GM21526 (cell line): ENCODE results near the gene C6orf89.
A peak's percentile ranks its signal among the peaks of the same experiment; 100 is the strongest.

ENCODE experiments used
- ATAC-seq: cut with Tn5 transposase; IDR thresholded peaks from one replicate; pipeline ENCODE4 v1.9.1; 2021; ENCODE audit warnings: moderate library complexity; ENCODE audit not compliant: unreplicated experiment, low FRiP score

Gene C6orf89, protein sequence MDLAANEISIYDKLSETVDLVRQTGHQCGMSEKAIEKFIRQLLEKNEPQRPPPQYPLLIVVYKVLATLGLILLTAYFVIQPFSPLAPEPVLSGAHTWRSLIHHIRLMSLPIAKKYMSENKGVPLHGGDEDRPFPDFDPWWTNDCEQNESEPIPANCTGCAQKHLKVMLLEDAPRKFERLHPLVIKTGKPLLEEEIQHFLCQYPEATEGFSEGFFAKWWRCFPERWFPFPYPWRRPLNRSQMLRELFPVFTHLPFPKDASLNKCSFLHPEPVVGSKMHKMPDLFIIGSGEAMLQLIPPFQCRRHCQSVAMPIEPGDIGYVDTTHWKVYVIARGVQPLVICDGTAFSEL

DNA sequence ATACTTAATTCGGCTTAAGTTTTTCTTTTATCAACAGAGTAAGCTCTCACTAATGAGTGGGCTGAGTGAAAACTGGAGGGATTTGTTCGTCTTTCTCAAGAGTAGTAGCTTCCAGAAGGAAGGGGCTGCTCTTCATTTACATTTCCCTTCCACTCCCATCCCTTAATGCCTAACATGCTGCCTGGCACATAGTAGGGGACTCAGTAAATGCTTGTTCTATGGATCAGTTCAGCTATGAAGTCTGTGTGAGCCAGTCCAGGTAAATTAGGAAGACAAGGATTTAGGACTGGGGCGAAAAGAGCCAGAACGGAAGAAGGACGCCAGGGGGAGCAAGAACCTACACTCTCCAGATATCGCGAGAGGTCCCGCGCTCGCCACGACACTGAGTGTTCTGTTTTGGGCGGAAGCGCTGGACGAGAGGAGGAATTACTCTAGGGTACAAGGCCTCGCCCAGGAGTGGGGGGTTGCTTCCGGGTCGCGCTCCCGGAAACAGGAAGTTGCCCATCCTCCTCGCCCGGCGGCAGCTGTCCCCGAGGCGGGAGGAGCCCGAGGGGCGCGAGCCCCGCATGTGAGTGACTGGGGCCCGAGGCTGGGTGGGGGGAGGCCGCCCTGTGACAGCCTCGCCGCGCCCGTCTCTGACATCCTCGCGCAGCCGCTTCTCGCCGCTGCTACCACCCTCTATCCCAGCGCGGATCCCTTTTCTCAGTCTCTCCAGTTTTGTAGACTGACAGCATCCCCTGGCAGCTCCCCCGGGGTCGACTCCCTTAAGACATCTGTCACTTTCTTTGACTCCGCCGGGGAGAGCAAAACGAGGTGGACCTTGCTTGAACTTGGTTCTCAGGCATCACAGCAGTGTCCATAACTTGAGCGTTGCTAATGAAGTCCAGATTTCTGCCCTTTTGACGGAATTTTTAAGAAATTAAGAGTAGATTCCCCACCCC is at the start of gene C6orf89:
Gene C6orf89, plus strand, starts transcription at position 492 of the 941 bp plus-strand sequence. CDS start 13,493 bp downstream, outside the sequence.
- ATAC-seq, result peak; percentile 96

DNA sequence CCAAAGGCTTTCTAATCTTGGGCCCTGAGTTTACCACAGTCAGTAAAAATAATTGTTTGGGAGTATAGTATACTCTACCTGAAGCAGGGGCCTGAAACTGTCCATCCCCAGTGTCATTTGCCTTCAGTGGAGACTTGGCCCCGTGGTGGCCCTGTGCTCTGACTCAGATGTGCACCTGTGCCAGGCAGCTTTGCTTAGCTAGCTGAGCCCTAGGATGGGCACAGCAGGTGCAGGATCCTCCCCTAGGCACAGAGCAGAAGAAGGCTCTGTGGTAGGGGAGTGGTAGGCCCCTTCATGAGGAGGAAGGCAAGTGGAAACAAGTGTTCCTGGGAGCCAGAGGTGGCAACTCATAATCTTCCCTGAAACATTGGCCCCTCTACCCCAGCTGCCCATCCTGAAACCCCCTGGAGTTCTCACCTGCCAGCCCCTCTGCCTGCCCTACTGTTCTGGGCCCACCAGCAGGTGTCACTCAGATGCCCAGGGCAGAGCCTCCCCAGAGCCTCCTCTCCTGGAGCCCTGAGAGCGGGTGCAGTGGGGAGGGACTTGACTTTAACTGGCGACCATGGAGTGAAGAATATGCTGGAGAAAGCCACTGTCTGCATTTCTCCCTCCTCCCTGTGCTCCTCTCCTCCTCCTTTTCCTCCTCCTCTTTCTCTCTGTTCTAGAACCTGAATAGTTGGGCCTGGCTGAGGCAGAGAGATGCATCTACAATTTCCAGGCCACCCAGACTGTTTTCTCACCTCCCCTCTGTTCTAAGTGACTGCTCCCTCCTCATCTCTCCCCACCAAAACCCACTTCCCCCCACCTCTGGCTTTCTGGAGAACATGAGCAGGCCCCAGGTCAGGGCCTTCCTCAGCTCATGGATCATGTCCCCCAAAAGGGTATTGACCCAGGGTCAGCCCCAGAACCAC is 49.4 kb upstream of the C6orf89 start:
- ATAC-seq, result no peak

DNA sequence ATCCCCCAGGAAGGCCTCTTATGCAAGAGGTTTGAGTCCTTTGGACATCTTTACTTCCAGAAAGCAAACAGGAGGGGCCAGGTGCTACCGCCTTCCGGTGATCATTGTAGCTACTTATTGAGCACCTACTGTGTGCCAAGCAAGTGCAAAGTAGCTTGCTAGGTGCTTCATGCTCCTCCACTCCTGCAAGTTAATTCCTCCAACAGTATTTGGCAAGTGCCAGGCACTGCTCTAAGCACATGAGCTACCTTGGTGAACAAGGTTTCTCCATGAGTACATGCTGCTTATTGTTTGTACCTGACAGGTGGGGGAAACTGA is 48.8 kb upstream of the C6orf89 start:
- ATAC-seq, result no peak

DNA sequence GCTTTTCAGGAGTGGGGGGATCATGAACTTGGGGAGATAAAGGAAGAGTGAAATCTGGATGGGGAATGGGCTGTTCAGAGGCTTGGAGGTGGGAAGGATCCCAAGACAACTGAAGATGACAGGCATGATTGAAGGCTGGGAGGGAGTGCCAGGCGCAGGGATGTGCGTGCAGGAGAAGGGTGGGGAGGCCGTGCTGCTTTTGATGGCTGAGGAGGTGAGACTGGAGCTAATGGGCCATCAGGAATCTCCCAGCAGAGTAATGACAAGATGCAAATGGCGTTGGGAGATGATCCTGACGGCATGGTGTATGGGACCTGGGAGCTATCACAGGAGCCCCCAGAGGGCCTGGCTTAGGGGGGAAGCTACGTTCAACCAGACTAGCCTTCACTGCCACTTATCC is 48.1 kb upstream of the C6orf89 start:
- ATAC-seq, result no peak

DNA sequence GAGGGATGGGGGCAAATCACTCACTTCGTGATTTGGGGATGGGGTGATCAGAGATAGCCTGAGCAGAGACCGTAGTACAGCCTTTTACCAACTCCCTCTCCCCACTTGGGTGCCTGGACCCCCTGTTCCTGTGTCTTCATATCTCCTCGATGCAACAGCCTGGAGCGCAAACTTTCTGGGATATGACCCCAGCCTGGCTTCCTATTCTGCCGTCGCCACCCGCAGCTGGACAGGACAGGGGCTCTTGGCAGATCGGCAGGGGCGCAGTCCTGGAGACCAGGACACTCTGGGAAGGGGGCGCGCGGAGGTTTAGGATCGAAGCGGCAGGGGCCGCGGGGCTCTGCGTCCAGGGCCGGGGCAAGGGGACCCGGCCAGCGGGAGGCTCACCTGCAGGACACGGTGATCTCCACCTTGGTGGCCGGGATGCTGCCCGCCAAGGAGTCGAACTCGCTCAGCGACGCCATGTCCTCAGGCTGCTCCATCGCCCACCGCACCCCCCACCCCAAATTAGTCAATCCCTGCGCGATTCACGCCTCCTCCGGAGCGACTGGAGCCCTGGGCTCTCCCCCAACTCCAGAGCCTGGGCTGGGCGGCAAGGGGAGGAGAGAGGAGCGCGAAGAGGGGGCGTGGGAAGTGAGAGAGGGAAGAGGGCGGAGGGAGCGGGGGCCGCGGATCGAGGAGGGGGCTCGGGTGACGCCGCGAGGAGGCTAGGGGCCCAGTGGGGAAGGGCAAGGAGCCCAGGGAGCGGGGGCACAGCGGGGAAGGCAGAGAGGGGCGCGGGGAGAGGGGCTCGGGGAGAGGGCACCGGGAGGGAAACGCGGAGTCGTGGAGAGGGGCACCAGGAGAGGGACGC is 46.6 kb upstream of the C6orf89 start, which contains the start of gene CPNE5:
Gene CPNE5, minus strand, starts transcription at position 549 of the 853 bp plus-strand sequence. Its CDS starts 67 bp downstream, at position 482.
- no peak for ATAC-seq

DNA sequence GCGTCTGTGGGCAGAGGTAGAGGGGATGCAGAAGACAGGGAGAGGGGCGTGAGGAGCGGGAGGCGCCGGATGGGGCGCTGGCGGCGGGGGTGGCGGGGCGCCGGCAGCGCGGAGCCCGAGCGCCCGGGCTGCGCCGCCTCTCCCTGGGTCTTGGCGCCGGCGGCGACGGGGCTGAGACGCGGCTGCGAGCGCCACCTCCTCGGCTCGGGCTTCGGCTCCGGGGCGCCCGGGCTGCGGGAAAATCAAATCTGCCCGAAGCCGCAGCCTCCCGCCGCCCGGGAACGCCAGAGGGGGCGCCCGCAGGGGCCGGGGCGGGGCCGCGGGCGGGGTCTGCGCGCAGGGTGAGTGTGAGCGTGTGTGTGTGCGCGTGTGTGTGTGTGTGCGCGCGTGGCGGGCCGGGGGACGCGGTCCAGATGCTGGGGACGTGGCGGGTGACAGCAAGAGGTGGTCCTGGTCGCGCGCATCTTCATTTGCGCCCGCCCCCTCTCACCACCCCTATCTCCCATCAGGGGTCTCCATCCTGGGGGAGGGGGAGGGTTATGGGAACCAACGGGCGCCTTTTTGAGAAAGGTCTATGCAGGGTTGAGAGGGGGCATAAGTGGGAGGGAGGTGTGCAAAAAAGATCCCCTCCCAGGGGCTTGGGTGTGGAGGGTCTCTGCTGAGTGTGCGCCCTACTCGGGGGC is 45.9 kb upstream of the C6orf89 start:
- ATAC-seq, result no peak

GRCh38 chr6:36840432-36841403 is 45.0 kb upstream of the C6orf89 start:
- no peak for ATAC-seq

- no peak for ATAC-seq
Observed at GRCh38 chr6:36841756-36842155, 44.0 kb upstream of the C6orf89 start.

GRCh38 chr6:36843170-36843569 is 42.6 kb upstream of the C6orf89 start:
- ATAC-seq, result no peak

DNA sequence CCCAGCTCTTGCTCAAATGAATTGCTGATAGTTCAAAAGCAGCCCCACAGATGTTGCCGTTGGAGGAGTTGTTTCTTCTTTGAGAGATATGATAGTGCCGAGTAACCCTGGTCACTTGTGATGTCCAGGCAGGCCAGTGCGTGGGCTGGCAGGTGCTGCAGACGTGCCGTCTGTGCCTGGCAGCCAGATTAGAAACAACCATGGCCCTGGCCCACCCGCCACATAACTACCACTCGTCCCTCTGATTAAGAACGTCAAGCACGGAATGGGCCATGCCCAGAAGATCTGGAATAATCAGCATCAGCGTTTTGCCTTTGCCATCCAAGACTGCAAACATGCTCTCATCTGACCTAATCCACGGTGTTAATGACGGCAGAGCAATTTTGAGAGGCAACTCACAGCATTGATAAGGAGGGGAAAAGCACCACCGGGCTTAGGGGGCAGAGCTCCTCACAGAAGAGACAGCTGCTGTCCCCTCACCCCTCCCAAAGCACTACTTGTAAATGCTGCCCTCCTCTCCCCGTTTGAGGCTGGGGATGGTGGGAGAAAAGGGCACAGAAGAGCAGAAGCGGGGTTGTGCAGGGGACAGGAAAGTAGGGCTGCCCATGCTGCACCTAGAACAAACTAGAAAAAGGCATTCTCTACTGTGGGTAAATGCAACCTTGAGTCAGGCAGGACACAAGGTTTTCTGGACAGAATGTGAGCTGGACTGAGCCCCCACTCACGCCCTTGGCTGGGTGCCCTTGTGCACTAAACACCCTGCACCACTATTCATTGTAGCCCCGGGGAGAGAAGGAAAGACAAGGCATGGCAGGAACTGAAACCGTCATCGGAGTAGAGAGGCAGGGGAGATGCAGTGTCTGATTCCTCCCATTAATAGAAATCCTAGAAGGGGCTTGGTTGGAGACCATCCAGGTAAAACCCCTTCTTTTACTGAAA is 41.3 kb upstream of the C6orf89 start:
- no peak for ATAC-seq

DNA sequence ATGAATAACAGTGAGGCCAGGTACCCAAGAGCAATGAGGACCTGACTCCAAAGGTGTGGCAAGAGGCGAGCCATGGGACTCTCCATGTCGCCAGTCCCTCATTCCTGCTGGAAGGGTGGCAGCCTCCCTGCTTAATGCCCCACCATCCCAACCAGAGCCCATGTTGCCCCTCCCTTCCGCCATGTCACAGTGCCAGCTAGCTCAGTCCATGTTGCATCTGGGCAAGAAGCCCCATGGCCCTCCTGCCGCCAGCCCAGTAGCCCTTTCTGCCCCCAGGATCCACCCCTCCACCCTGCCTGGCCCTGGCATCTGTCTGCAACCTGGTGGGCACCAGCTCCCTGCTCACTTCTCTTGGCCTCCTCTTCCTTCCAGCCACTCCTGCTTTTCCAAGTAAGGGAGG is 40.5 kb upstream of the C6orf89 start:
- ATAC-seq, result no peak

GRCh38 chr6:36847152-36847551 is 38.6 kb upstream of the C6orf89 start:
- no peak for ATAC-seq

DNA sequence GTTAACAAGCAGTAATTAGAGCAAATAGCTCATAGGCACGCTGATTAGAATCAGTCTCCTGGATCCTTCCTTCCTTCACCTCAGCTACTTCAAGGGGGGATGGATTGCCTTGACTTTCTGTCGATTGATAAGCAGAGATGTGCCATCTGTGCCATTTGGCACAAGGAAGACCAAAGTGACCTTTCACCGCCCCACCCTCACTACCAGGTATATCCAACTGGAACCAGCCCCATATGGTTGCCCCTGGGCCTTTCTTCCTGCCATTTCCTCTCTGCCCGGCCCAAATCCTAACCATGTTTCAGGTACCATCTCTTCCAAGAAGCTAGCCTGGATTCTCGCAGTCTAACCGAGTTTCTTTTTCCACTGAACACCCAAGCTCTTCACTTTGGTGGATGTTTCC is 37.8 kb upstream of the C6orf89 start:
- ATAC-seq, result no peak

DNA sequence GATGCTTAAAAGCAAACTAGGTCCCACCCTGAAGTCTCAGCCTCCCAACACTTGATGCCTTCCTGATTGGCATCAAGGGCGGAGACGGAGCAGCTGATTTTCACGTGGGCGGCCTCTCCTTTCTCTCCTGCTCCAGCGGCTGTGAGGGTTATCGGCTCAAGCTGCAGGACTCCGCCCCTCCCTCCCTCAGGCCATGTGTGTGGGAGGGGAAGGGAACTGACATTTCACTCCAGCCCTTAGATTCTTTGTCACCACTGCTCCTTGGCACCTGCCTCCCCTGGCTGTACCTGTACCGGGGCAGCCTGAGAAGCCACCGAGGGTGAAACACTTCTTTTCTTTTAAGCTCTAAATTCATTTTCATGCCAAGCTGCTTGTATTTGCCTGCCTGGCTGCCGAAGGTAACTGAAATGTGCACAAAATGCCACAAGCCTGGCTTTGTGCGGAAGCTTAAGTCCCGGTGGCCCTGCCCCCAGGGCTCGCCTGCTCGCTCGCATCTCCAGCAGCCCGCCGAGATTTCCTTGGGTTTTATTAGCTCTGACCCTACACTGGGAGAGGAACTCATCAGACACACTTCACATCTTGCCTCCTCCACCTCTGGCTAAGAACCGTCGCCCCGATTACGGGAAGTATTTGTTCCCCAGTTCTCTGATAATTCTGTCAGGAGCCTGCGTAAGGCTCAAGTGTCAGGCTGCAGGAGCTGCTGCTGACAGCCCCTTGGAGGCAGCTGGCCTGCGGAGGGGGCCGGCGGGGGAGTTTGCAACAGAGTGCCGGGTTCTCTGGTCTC is 36.9 kb upstream of the C6orf89 start:
- no peak for ATAC-seq

DNA sequence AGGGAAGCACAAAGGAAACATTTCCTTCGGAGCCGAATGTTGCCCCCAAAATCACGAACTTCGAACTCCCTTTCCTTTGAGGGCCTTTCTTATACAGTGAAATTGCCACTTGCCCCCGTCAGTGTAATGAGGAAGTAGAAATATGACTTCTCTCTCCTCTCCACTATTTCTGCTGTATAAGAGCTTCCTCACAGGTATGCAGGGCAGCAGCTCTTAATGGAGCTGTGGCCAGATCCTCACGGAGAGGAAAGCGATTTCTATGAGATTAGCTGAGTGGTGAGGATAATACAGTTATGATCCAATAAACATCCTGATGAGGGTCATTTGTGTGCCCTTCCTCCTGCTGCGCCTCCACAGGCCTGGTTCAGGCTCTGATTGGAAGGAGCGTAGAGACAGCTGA is 35.7 kb upstream of the C6orf89 start:
- no peak for ATAC-seq

GRCh38 chr6:36851149-36851614 is 34.6 kb upstream of the C6orf89 start:
- ATAC-seq, result no peak
